Uterus (tissue), 4 donors: ENCODE results near the gene GRM1. TPM values are rescaled to one million over a fixed set of nuclear protein-coding genes. Genes with fewer than 3 reads are reported as not detected.

Experiments used
- DNase-seq, 2 donors: peaks; one replicate each; pipeline ENCODE4 v3.0.0-alpha.2; 2019 to 2020
- H3K27ac ChIP-seq, 2 donors: fragments of 200-600 bp; sonication (generic); 1 replicate in 1 of 2; 2 replicates in 1 of 2; pipeline ENCODE4 v1.5.1; 2016 to 2018
- H3K27me3 ChIP-seq, 2 donors: fragments of 200-600 bp; sonication (generic); one replicate each; pipeline ENCODE4 v1.5.1; 2018 to 2019; ENCODE audit warnings: control low read depth in 1 of 2
- H3K36me3 ChIP-seq, 2 donors: fragments of 200-600 bp; sonication (generic); one replicate each; pipeline ENCODE4 v1.5.1; 2019; ENCODE audit warnings: control low read depth in 1 of 2
- H3K4me1 ChIP-seq, 2 donors: fragments of 200-600 bp; sonication (generic); one replicate each; pipeline ENCODE4 v1.5.1; 2018 to 2019; ENCODE audit warnings: control low read depth in 1 of 2
- H3K4me3 ChIP-seq, 2 donors: fragments of 200-600 bp; sonication (generic); 1 replicate in 1 of 2; 2 replicates in 1 of 2; pipeline ENCODE4 v1.5.1; 2018 to 2019; ENCODE audit warnings: mild to moderate bottlenecking in 1 of 2
- H3K9me3 ChIP-seq, 2 donors: fragments of 200-600 bp; sonication (generic); one replicate each; pipeline ENCODE4 v1.5.1; 2019; ENCODE audit warnings: control low read depth in 1 of 2
- CTCF ChIP-seq, 4 experiments: fragments of 200-600 bp in 2 of 4; fragments of 450-650 bp in 2 of 4; sonication (generic) in 2 of 4; IDR thresholded peaks; one replicate each; pipeline ENCODE4 v1.5.1; 2016 to 2019; ENCODE audit warnings: antibody characterized with exemption in 4 of 4, mild to moderate bottlenecking in 2 of 4, moderate library complexity in 1 of 4
- POLR2A ChIP-seq, 2 donors: fragments of 450-650 bp; IDR thresholded peaks; one replicate each; pipeline ENCODE4 v1.6.1; 2016; ENCODE audit warnings: antibody characterized with exemption in 2 of 2, mild to moderate bottlenecking in 1 of 2, moderate library complexity in 1 of 2
- intact Hi-C: fragments of 100-400 bp; cut with DNase I; formaldehyde crosslinking; loops from one replicate; pipeline ENCODE4 v1.15.1; 2023; ENCODE audit warnings: low total_unique reads
- total RNA-seq, 4 donors: library from RNA; depleted of rRNA in 3 of 4; stranded (reverse); fragments of >200 nt in 3 of 4; gene quantifications; one replicate each; pipeline versions ENCODE4 v1.1.0 to v1.2.4, GENCODE V29; 2014 to 2023
- donor health status: DM: yes; HTN: yes; CAD: no.

GRM1 gene
- total RNA-seq, 4 donors from 2014 or later = 0.07 to 0.12 TPM; not detected in 2

- no peaks in the 10 kb centered on the region for H3K9me3 ChIP-seq
- TF ChIP-seq POLR2A (IDR thresholded peaks at IDR 0.05) (no peak), CTCF (IDR thresholded peaks at IDR 0.05) (no peak)
- intact Hi-C loops = no loop called here
- H3K36me3 ChIP-seq = no peaks in the 10 kb centered on the region
- no peaks in the 10 kb centered on the region for H3K27me3 ChIP-seq
- no peaks in the 10 kb centered on the region for H3K4me1 ChIP-seq
- no peak overlapping the region for H3K4me3 ChIP-seq
- no peak overlapping the region for H3K27ac ChIP-seq
- DNase-seq = no peak
Measured at GRCh38 chr6:146397638-146398037, 368.8 kb downstream of the GRM1 start.

- intact Hi-C loops = no loop called here
- no peaks in the 10 kb centered on the region for H3K4me1 ChIP-seq
- DNase-seq = no peak
- no peaks in the 10 kb centered on the region for H3K9me3 ChIP-seq
- no peak for TF ChIP-seq POLR2A (IDR thresholded peaks at IDR 0.05)
- TF ChIP-seq CTCF (IDR thresholded peaks at IDR 0.05) = no peak
- H3K27me3 ChIP-seq = no peaks in the 10 kb centered on the region
- H3K36me3 ChIP-seq = no peaks in the 10 kb centered on the region
- H3K4me3 ChIP-seq = no peak overlapping the region
- H3K27ac ChIP-seq = no peak overlapping the region
Measured at GRCh38 chr6:146402476-146402875, 373.6 kb downstream of the GRM1 start.

GRCh38 chr6:146408583-146408982 is 379.7 kb downstream of the GRM1 start:
- Histone ChIP-seq H3K27me3 (no peaks in the 10 kb centered on the region), H3K36me3 (no peaks in the 10 kb centered on the region), H3K27ac (no peak overlapping the region), H3K4me1 (no peaks in the 10 kb centered on the region), H3K4me3 (no peak overlapping the region), H3K9me3 (no peaks in the 10 kb centered on the region)
- TF ChIP-seq POLR2A (IDR thresholded peaks at IDR 0.05) (no peak), CTCF (IDR thresholded peaks at IDR 0.05) (no peak)
- DNase-seq = no peak
- intact Hi-C loops = no loop called here

- DNase-seq = no peak
Measured at GRCh38 chr6:146410851-146411595, 382.2 kb downstream of the GRM1 start.

More at GRCh38 chr6:146410851-146411595, 382.2 kb downstream of the GRM1 start:
- TF ChIP-seq POLR2A (IDR thresholded peaks at IDR 0.05) (no peak), CTCF (IDR thresholded peaks at IDR 0.05) (no peak)
- no peak overlapping the region for H3K27ac ChIP-seq
- no peaks in the 10 kb centered on the region for H3K4me1 ChIP-seq
- H3K27me3 ChIP-seq = no peaks in the 10 kb centered on the region
- H3K4me3 ChIP-seq = no peak overlapping the region
- no peaks in the 10 kb centered on the region for H3K9me3 ChIP-seq
- no peaks in the 10 kb centered on the region for H3K36me3 ChIP-seq
- intact Hi-C loops = no loop called here
